ENCODE results near the gene CRAT. TPM values are rescaled to one million over a fixed set of nuclear protein-coding genes. Genes with fewer than 3 reads are reported as not detected.
"Not testable (repeated sequence)": the region's sequence is repeated elsewhere in the genome, so short reads cannot be mapped to it uniquely, and the experiment has no call there.

The CRAT gene
- total RNA-seq, 2 experiments from 2014 or later, result 19.5 to 22.7 TPM

GRCh38 chr9:129113645-129114304 is 3.2 kb upstream of the CRAT start:
- Mint-ChIP-seq H3K4me3 (no peak overlapping the region), H3K27me3 (no peaks in the 10 kb centered on the region), H3K27ac (no peak overlapping the region), H3K9me3 (no peaks in the 10 kb centered on the region), H3K4me1 (peaks cover 26% of the 10 kb centered on the region), H3K36me3 (peaks cover 5% of the 10 kb centered on the region)
- DNase-seq (no peak), ATAC-seq (ENCODE audit: low read depth) (no peak)
- POLR2A ChIA-PET, result interaction anchor here (1.3 kb wide), 1 partner anchor 512 kb away, joined by 4 read pairs; the partner anchor contains the start of gene NTMT1

GRCh38 chr9:129112526-129112925 is 1.9 kb upstream of the CRAT start:
- not testable (repeated sequence) for ATAC-seq (ENCODE audit: low read depth); DNase-seq; H3K36me3 Mint-ChIP-seq; H3K9me3 Mint-ChIP-seq; H3K27me3 Mint-ChIP-seq
- Mint-ChIP-seq H3K27ac (peak overlapping the region; percentile 96), H3K4me1 (peaks cover 29% of the 10 kb centered on the region), H3K4me3 (peak overlapping the region; percentile 96)
- POLR2A ChIA-PET, result interaction anchor here (1.0 to 2.4 kb wide), 4 partner anchors 19 to 561 kb away, joined by 3 to 13 read pairs (median 4); partner anchors contain the start of genes MIGA2, NTMT1 and SPTAN1

GRCh38 chr9:129111528-129112151 is 1.0 kb upstream of the CRAT start:
- Mint-ChIP-seq H3K4me3 (peak overlapping the region; percentile 96), H3K9me3 (no peaks in the 10 kb centered on the region), H3K27me3 (no peaks in the 10 kb centered on the region), H3K36me3 (no peaks in the 10 kb centered on the region), H3K27ac (peak overlapping the region; percentile 96), H3K4me1 (peaks cover 29% of the 10 kb centered on the region)
- POLR2A ChIA-PET, result interaction anchor here (0.5 to 2.4 kb wide), 10 partner anchors 11 to 560 kb away, joined by 3 to 13 read pairs (median 4); partner anchors contain the start of genes DOLPP1, MIGA2, NTMT1 and SPTAN1
- ATAC-seq (ENCODE audit: low read depth) (peak; percentile 16), DNase-seq (no peak)

DNA sequence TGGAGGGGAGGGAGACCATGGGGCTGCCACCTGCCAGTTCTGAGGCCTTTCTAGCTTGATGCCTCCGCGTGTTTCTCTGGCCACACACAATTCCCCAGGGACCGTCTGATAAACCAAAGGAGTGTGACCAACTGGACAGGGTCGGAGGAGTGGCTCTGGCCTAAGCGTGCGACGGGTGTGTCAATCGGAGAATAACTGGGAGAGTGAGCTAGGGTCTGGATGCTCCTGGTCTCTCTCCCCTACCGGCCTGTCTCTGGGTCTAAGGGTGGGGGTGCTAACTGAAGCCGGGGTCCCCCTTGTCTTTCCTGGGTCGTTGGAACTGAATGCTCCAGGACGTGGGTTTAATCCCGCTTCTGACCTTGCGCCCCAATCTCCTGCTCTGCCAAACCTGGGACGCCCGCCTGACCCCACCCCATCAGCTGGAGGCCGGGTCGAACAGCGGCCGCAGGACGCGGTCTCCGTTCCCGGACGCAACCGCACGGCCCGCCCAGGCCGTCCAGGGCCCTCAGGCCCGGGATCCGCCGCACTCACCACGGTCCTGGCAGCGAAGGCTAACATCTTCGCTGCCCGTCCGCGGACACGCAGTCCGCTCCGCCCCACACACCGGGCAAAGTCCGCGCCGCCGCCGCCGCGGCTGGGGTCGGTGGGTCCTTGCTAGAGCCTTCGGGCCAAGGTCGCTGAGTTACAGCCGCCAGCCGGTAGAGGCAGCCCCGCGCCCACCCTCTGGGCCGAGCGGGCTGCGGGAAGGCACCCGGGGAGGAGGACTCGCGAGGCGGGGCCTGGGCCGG is 447 bp downstream of the CRAT start:
- DNase-seq, result no peak
- no peak overlapping the region for H3K27ac Mint-ChIP-seq

DNA sequence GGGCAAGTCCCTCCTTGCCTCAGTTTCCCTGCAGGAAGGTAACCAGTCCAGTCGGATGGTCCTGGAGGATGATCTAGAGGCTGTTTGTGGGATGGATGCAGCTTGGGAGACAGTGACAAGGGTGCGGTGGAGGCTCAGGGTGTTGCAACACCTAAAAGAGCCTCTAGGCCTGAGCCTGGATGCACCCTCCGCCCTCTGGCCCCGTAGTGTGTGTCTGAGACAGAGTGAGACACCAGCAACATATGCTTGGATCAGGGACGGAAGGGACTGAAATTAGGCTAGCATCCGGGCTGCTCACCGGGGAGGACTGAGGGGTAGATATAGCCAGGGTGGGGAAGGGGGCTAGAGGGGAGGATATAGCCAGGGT is 1.1 kb downstream of the CRAT start:
- Mint-ChIP-seq H3K4me1 (peaks cover 21% of the 10 kb centered on the region), H3K27ac (peak overlapping the region; percentile 76), H3K36me3 (no peaks in the 10 kb centered on the region), H3K9me3 (no peaks in the 10 kb centered on the region), H3K27me3 (no peaks in the 10 kb centered on the region), H3K4me3 (peak overlapping the region; percentile 96)
- POLR2A ChIA-PET, result no interaction called here
- DNase-seq (no peak), ATAC-seq (ENCODE audit: low read depth) (no peak)

More for the DNA sequence above, 447 bp downstream of the CRAT start:
- ATAC-seq (ENCODE audit: low read depth), result no peak
- no peaks in the 10 kb centered on the region for H3K36me3 Mint-ChIP-seq
- POLR2A ChIA-PET, result interaction anchor here (0.6 to 2.4 kb wide), 5 partner anchors 12 to 1690 kb away, joined by 3 to 13 read pairs (median 5); partner anchors contain the start of genes DOLPP1 and NTMT1
- no peaks in the 10 kb centered on the region for H3K9me3 Mint-ChIP-seq
- H3K4me1 Mint-ChIP-seq, result peaks cover 27% of the 10 kb centered on the region
- H3K4me3 Mint-ChIP-seq, result peak overlapping the region; percentile 96
- no peaks in the 10 kb centered on the region for H3K27me3 Mint-ChIP-seq

DNA sequence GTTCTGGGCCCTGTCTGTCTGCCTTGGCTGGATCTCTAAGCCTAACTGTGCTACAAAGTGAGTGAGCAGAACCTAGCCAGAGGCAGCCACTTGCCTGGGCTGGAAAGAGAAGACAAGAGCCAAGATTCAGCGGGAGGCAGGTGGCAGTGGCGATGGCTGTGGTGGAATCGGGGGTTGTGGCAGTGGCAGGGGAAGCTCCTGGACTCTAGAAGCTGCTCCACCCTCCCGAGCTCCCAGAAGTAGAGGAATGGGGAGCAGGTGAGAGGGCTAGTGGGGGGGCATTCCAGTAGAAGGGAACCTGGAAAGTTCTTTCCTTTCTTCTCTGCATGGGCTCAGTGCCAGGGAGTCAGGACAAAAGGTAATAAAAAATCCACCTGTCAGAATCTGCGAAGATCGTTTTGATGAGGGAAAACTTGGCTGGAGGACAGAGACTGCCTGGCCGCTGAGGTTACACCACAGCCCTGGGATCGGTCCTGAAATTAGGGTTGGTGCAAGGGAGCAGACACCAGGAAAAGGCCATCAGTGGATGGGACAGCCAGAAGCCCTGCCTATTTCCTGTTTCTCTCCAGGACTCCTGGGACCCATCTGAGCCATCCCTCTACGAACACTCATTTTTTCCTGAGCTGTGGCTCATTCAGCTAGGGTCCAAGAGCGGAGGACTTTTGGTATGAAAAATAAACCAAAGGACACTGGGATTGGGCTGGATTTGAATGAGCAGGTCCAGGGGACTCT is 1.6 kb downstream of the CRAT start:
- POLR2A ChIA-PET, result no interaction called here
- no peaks in the 10 kb centered on the region for H3K27me3 Mint-ChIP-seq
- DNase-seq (no peak), ATAC-seq (ENCODE audit: low read depth) (no peak)
- H3K4me1 Mint-ChIP-seq, result peaks cover 19% of the 10 kb centered on the region
- H3K9me3 Mint-ChIP-seq, result no peaks in the 10 kb centered on the region
- peak overlapping the region; percentile 42 for H3K27ac Mint-ChIP-seq
- H3K4me3 Mint-ChIP-seq, result peak overlapping the region; percentile 96
- no peaks in the 10 kb centered on the region for H3K36me3 Mint-ChIP-seq

DNA sequence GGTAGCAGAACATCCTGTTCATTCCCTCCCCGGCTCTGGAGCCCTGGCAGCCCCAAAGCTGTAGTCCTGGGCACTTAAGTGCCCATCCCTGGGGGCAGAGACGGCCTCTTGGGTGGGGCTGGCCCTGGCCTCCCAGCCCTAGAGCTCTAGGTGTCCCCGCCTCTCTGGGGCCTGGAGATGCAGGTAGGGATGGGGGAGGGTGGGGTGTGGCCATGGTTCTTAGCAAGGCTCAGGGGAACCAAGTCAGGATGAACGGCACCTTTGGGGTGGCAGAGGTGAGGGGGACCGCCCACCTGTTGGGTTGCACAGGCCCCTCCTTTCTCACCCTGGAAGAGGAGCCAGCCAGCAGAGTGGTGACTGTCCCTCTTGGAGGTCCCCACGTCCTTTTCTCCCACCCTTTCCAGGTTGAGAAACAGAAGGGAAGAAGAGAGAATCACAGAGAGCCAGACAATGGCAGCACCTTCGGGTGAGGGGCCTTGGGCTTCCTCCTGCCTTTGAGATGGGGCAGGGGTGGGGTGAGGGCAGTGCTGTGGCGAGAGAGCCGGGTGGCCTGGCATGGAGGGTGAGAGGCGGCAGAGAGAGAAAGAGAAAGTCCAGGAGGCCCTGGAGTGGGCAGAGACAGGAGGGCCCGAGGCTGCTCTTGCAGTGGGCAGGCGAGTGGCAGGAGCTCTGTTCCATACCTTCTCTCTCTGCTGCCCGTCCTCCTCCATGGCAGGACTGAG is 2.3 kb downstream of the CRAT start:
- no peaks in the 10 kb centered on the region for H3K36me3 Mint-ChIP-seq

GRCh38 chr9:129107651-129108050 is 2.9 kb downstream of the CRAT start:
- no peak for DNase-seq
- Mint-ChIP-seq H3K4me1 (peaks cover 14% of the 10 kb centered on the region), H3K27me3 (no peaks in the 10 kb centered on the region), H3K9me3 (no peaks in the 10 kb centered on the region), H3K36me3 (no peaks in the 10 kb centered on the region), H3K27ac (no peak overlapping the region), H3K4me3 (no peak overlapping the region)
- ATAC-seq (ENCODE audit: low read depth), result no peak
- POLR2A ChIA-PET, result no interaction called here

More for the DNA sequence above, 2.3 kb downstream of the CRAT start:
- Mint-ChIP-seq H3K27me3 (no peaks in the 10 kb centered on the region), H3K27ac (peak overlapping the region; percentile 42), H3K4me3 (peak overlapping the region; percentile 25), H3K9me3 (no peaks in the 10 kb centered on the region), H3K4me1 (peaks cover 16% of the 10 kb centered on the region)
- no peak for ATAC-seq (ENCODE audit: low read depth)
- POLR2A ChIA-PET, result no interaction called here
- DNase-seq, result no peak

GRCh38 chr9:129105857-129106694 is 4.5 kb downstream of the CRAT start:
- H3K27me3 Mint-ChIP-seq, result no peaks in the 10 kb centered on the region
- H3K27ac Mint-ChIP-seq, result no peak overlapping the region
- ATAC-seq (ENCODE audit: low read depth) (no peak), DNase-seq (no peak)
- no peak overlapping the region for H3K4me3 Mint-ChIP-seq
- no peaks in the 10 kb centered on the region for H3K36me3 Mint-ChIP-seq
- H3K9me3 Mint-ChIP-seq, result no peaks in the 10 kb centered on the region
- POLR2A ChIA-PET, result no interaction called here
- peaks cover 7% of the 10 kb centered on the region for H3K4me1 Mint-ChIP-seq

GRCh38 chr9:129104051-129104450 is 6.5 kb downstream of the CRAT start:
- ATAC-seq (ENCODE audit: low read depth) (no peak), DNase-seq (no peak)
- H3K27me3 Mint-ChIP-seq, result no peaks in the 10 kb centered on the region
- no peak overlapping the region for H3K27ac Mint-ChIP-seq
- H3K36me3 Mint-ChIP-seq, result no peaks in the 10 kb centered on the region
- POLR2A ChIA-PET, result interaction anchor here (1.5 kb wide), 1 partner anchor 23 kb away, joined by 5 read pairs; the partner anchor contains the start of gene DOLPP1
- H3K9me3 Mint-ChIP-seq, result no peaks in the 10 kb centered on the region
- H3K4me3 Mint-ChIP-seq, result no peak overlapping the region
- peaks cover 3% of the 10 kb centered on the region for H3K4me1 Mint-ChIP-seq

DNA sequence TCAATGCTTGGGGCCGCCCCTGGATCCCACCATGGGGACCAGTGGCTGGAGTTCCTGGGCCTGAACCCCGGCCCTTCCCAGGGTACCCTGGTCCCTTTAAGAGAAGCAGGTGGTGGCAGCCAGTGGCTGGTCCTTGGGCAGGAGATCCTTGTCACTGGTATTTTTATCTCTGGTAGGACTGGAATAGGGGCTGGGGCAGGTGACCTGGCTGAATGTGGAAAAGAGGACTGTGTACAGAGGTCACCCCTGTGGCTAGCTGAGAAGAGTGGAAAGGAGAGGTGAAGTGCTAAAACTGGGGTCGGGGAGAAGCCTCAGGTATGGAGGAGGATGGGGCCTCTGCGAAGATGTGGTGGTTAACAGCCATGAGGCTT is 7.0 kb downstream of the CRAT start:
- Mint-ChIP-seq H3K4me3 (no peak overlapping the region), H3K27me3 (no peaks in the 10 kb centered on the region)

More for the DNA sequence above, 7.0 kb downstream of the CRAT start:
- Mint-ChIP-seq H3K36me3 (no peaks in the 10 kb centered on the region), H3K9me3 (no peaks in the 10 kb centered on the region), H3K4me1 (peaks cover 2% of the 10 kb centered on the region), H3K27ac (no peak overlapping the region)
- POLR2A ChIA-PET, result interaction anchor here (1.5 kb wide), 1 partner anchor 23 kb away, joined by 5 read pairs; the partner anchor contains the start of gene DOLPP1
- DNase-seq, result no peak
- no peak for ATAC-seq (ENCODE audit: low read depth)

All from activated naive CD8-positive, alpha-beta T cell treated with anti-CD3 and anti-CD28 coated beads, Interleukin-2, amount 10 ng/mL, durations not matched to agents 7 days and 5 days (primary cell).